22Rv1 (cell line): Measurements from ENCODE around the gene EFS.

ENCODE experiments used
- CTCF ChIP-seq: fragments of 450-650 bp; IDR thresholded peaks from 2 replicates; pipeline ENCODE4 v1.5.1; 2017; ENCODE audit warnings: mild to moderate bottlenecking
- ZFX ChIP-seq: fragments of 450-650 bp; IDR thresholded peaks from 2 replicates; pipeline ENCODE4 v1.6.1; 2017; ENCODE audit warnings: antibody characterized with exemption, borderline replicate concordance

GRCh38 chr14:23398348-23398747 is 33.4 kb upstream of the EFS start:
- TF ChIP-seq CTCF = no peak
- no peak for TF ChIP-seq ZFX
